Natural killer cell (primary cell): ENCODE data around the gene ADAM10. TPM values are rescaled to one million over a fixed set of nuclear protein-coding genes. Genes with fewer than 3 reads are reported as not detected.
A peak's percentile ranks its signal among the peaks of the same experiment; 100 is the strongest.

Experiments
- ATAC-seq, 3 donors: fragments of 150-1000 bp in 2 of 3; fragments of 200-7000 bp in 1 of 3; cut with Tn5 transposase; 1 replicate in 1 of 3; 2 replicates in 2 of 3; pipeline ENCODE4 v1.10.0; 2021; ENCODE audit warnings: mild to moderate bottlenecking in 2 of 3, moderate library complexity in 2 of 3
- DNase-seq, 2 donors: peaks; one replicate each; pipeline versions ENCODE4 v3.0.0 to v3.0.0-alpha.2; 2013 to 2021; ENCODE audit warnings: mixed read lengths in 1 of 2
- H3K27ac ChIP-seq: one replicate; pipeline ENCODE4 v1.5.1; 2013; ENCODE audit warnings: mild to moderate bottlenecking, low read length
- H3K27me3 ChIP-seq: one replicate; pipeline ENCODE4 v1.6.1; 2013; ENCODE audit warnings: low read length; ENCODE audit not compliant: control insufficient read depth, insufficient read depth
- H3K36me3 ChIP-seq: one replicate; pipeline ENCODE4 v1.6.1; 2013; ENCODE audit warnings: low read length; ENCODE audit not compliant: control insufficient read depth, insufficient read depth
- H3K4me1 ChIP-seq: one replicate; pipeline ENCODE4 v1.6.1; 2013; ENCODE audit warnings: low read length; ENCODE audit not compliant: control insufficient read depth, insufficient read depth
- H3K4me3 ChIP-seq: one replicate; pipeline ENCODE4 v1.5.1; 2013; ENCODE audit warnings: low read length
- H3K9me3 ChIP-seq: one replicate; pipeline ENCODE4 v1.6.1; 2013; ENCODE audit warnings: low read length; ENCODE audit not compliant: control insufficient read depth, insufficient read depth
- H3K27ac Mint-ChIP-seq, 2 donors: one replicate each; pipeline ENCODE4 v1.8.0; 2022; ENCODE audit warnings: mild to moderate bottlenecking in 2 of 2, mixed read lengths in 2 of 2, moderate library complexity in 1 of 2
- H3K27me3 Mint-ChIP-seq, 2 donors: one replicate each; pipeline ENCODE4 v1.8.0; 2022; ENCODE audit warnings: low read depth in 2 of 2, mixed read lengths in 2 of 2
- H3K36me3 Mint-ChIP-seq: one replicate; pipeline ENCODE4 v1.8.0; 2022; ENCODE audit warnings: mixed read lengths
- H3K4me1 Mint-ChIP-seq, 2 donors: one replicate each; pipeline ENCODE4 v1.8.0; 2022; ENCODE audit warnings: mixed read lengths in 2 of 2
- H3K4me3 Mint-ChIP-seq: one replicate; pipeline ENCODE4 v1.8.0; 2022; ENCODE audit warnings: mild to moderate bottlenecking, moderate library complexity, mixed read lengths
- H3K9me3 Mint-ChIP-seq, 2 donors: one replicate each; pipeline ENCODE4 v1.8.0; 2022; ENCODE audit warnings: mixed read lengths in 2 of 2
- WGBS: methylation state at CpG from one replicate; pipeline ENCODE4 v1.1.7; 2013; ENCODE audit warnings: missing lambda C conversion rate; ENCODE audit not compliant: insufficient coverage; 5-methylcytosine and 5-hydroxymethylcytosine counted together
- intact Hi-C: fragments of 100-400 bp; cut with micrococcal nuclease; formaldehyde crosslinking; loops from one replicate; pipeline ENCODE4 v1.14.2; 2022
- total RNA-seq, 4 donors: library from RNA; stranded (reverse); fragments of 120-200 nt in 1 of 4; gene quantifications; one replicate each; pipeline versions ENCODE4 v1.2.3 to v1.2.4, GENCODE V29; 2013 to 2022
- TF ChIP-seq, protein P1 (sequence below): fragments of 200-600 bp; IDR thresholded peaks from one replicate; pipeline ENCODE4 v1.8.0; 2022; ENCODE audit warnings: antibody characterized with exemption

ADAM10 gene
- total RNA-seq, 3 donors from 2014 or later (not counting 1 experiment from before 2014, with no cell fraction given) = 223 to 297 (median 259) TPM

DNA sequence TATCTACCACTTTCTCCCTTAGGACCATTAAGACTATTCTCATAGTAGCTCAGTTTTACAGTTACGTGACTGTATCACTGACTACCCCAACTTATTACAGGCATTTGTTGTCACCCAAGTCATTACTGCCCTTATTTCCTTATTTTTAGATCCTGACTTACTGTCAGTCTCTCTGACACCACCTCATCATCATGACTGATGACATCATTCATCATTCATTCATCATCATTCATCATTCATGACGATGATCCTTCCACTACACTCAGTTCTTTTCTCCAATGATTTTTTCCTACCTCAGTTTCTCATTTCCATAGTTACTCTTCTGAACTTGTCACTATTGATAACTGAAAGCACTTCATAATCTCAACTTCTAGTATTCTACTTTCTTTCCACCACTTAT lies 83.8 kb downstream of the ADAM10 start:
- no peak for ATAC-seq
- Mint-ChIP-seq H3K9me3 (no peaks in the 10 kb centered on the region), H3K4me1 (peaks cover 25 to 34% of the 10 kb centered on the region in 2 donors), H3K4me3 (no peak overlapping the region), H3K27ac (peak overlapping the region in 1 of 2 donors; percentile 6), H3K36me3 (peaks cover 19% of the 10 kb centered on the region), H3K27me3 (no peaks in the 10 kb centered on the region)
- intact Hi-C loops = no loop called here
- Histone ChIP-seq H3K36me3 (peaks cover 33% of the 10 kb centered on the region), H3K9me3 (no peaks in the 10 kb centered on the region), H3K27ac (no peak overlapping the region), H3K4me1 (no peaks in the 10 kb centered on the region), H3K4me3 (no peak overlapping the region), H3K27me3 (no peaks in the 10 kb centered on the region)
- WGBS = 95% methylated on average over 2 of the region's 2 CpGs
- no peak for DNase-seq
- TF ChIP-seq, protein P1, sequence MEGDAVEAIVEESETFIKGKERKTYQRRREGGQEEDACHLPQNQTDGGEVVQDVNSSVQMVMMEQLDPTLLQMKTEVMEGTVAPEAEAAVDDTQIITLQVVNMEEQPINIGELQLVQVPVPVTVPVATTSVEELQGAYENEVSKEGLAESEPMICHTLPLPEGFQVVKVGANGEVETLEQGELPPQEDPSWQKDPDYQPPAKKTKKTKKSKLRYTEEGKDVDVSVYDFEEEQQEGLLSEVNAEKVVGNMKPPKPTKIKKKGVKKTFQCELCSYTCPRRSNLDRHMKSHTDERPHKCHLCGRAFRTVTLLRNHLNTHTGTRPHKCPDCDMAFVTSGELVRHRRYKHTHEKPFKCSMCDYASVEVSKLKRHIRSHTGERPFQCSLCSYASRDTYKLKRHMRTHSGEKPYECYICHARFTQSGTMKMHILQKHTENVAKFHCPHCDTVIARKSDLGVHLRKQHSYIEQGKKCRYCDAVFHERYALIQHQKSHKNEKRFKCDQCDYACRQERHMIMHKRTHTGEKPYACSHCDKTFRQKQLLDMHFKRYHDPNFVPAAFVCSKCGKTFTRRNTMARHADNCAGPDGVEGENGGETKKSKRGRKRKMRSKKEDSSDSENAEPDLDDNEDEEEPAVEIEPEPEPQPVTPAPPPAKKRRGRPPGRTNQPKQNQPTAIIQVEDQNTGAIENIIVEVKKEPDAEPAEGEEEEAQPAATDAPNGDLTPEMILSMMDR = no peak

DNA sequence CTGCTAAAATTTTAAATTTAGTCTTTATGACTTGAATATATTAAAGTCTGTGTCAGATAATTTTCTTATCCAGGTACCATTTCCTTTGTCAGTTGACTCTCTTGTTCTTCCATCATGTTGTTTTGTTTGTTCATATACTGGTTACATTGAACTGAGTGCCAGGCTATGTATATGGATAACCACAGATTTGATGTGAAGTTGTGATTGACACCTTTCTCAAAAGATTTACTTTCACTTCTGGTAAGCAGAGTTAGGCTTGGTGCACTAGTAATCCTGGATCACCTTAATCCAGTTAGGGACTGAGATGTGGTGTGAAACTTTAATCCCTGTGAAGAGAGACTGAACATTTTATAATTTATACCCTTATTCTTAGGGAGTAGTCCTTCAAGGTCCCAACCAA lies 99.4 kb downstream of the ADAM10 start:
- no peak overlapping the region for H3K4me3 ChIP-seq
- ATAC-seq (peak; percentile 79 to 92 (median 87)), DNase-seq (peak in 1 of 2 donors; percentile 16)
- intact Hi-C loops = no loop called here
- no peak overlapping the region for H3K4me3 Mint-ChIP-seq
- no peaks in the 10 kb centered on the region for H3K4me1 ChIP-seq
- peaks cover 22% of the 10 kb centered on the region for H3K36me3 Mint-ChIP-seq
- H3K9me3 ChIP-seq = no peaks in the 10 kb centered on the region
- TF ChIP-seq, protein P1 = no peak
- H3K27me3 Mint-ChIP-seq = no peaks in the 10 kb centered on the region
- H3K9me3 Mint-ChIP-seq = peaks cover 0 to 2% of the 10 kb centered on the region in 2 donors
- H3K4me1 Mint-ChIP-seq = peaks cover 28 to 29% of the 10 kb centered on the region in 2 donors
- H3K27ac ChIP-seq = no peak overlapping the region
- peaks cover 16% of the 10 kb centered on the region for H3K36me3 ChIP-seq
- no peaks in the 10 kb centered on the region for H3K27me3 ChIP-seq
- H3K27ac Mint-ChIP-seq = peak overlapping the region; percentile 23 to 50

DNA sequence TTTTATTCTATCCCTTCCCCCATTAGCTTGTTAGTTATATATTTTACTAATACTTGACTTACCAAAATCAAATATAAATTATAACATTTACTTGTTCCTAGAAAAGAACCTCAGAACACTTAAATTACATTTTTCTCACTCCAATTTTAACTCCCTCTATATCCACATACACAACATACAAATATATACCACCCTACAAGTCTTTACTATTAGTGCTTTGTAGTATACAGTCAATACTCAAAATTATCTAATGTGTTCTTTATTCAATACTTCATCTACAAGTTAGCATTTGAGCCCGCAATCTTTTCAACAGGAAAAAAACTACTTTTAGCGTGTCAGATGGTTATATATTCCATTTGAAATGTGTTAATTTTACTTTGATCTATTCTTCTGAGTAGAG lies 100.3 kb downstream of the ADAM10 start:
- TF ChIP-seq, protein P1 = no peak
- WGBS = no CpG with 5 or more reads among the region's 2 CpGs
- H3K27me3 Mint-ChIP-seq = no peaks in the 10 kb centered on the region
- Histone ChIP-seq H3K4me1 (no peaks in the 10 kb centered on the region), H3K4me3 (no peak overlapping the region), H3K36me3 (peaks cover 14% of the 10 kb centered on the region), H3K9me3 (no peaks in the 10 kb centered on the region), H3K27ac (no peak overlapping the region), H3K27me3 (no peaks in the 10 kb centered on the region)
- DNase-seq (no peak), ATAC-seq (no peak)
- no peak overlapping the region for H3K27ac Mint-ChIP-seq
- peaks cover 17% of the 10 kb centered on the region for H3K36me3 Mint-ChIP-seq
- no peak overlapping the region for H3K4me3 Mint-ChIP-seq
- intact Hi-C loops = no loop called here
- H3K4me1 Mint-ChIP-seq = peaks cover 25 to 29% of the 10 kb centered on the region in 2 donors
- peaks cover 0 to 2% of the 10 kb centered on the region in 2 donors for H3K9me3 Mint-ChIP-seq

DNA sequence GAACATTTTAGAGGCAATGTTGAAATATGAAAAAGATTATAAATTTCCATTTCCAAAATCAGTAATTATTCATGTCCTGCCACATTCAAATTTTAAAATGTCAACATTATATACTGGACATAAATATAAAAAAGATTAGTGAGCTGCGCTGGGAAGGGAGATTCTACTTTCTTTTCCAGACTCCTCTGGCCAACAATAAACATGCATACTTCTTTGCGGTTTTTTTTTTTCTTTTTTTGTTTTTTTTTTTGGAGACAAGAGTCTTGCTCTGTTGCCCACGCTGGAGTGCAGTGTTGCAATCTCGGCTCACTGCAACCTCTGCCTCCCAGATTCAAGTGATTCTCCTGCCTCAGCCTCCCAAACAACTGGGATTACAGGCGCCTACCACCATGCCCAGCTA lies 105.5 kb downstream of the ADAM10 start:
- ATAC-seq = no peak
- Histone ChIP-seq H3K27me3 (no peaks in the 10 kb centered on the region), H3K4me3 (no peak overlapping the region), H3K4me1 (no peaks in the 10 kb centered on the region), H3K36me3 (peaks cover 36% of the 10 kb centered on the region), H3K9me3 (no peaks in the 10 kb centered on the region), H3K27ac (no peak overlapping the region)
- no peaks in the 10 kb centered on the region for H3K27me3 Mint-ChIP-seq
- no peaks in the 10 kb centered on the region for H3K9me3 Mint-ChIP-seq
- no peak overlapping the region for H3K4me3 Mint-ChIP-seq
- TF ChIP-seq, protein P1 = no peak
- no peak overlapping the region for H3K27ac Mint-ChIP-seq
- peaks cover 14% of the 10 kb centered on the region for H3K36me3 Mint-ChIP-seq
- intact Hi-C loops = no loop called here
- H3K4me1 Mint-ChIP-seq = peaks cover 6 to 15% of the 10 kb centered on the region in 2 donors
- no peak for DNase-seq
- 100% methylated on average over 2 of the region's 5 CpGs for WGBS
